ENCODE measurements around the gene MAP2K5. TPM values are rescaled to one million over a fixed set of nuclear protein-coding genes. Genes with fewer than 3 reads are reported as not detected.

Gene MAP2K5
- total RNA-seq, 1 donor from 2014 or later, result 26.1 TPM

GRCh38 chr15:67839929-67840748 is 297.6 kb downstream of the MAP2K5 start, which contains the start of gene RNU6-1:
Gene RNU6-1 (minus strand): TSS chr15:67840045.
- peaks cover 16% of the 10 kb centered on the region for H3K27me3 Mint-ChIP-seq (ENCODE audit: unreplicated experiment)
- peak within 1 kb of the TSS; percentile 87 for H3K4me3 Mint-ChIP-seq (ENCODE audit: unreplicated experiment)
- no peaks in the 10 kb centered on the region for H3K9me3 Mint-ChIP-seq (ENCODE audit: unreplicated experiment)
- H3K27ac Mint-ChIP-seq (ENCODE audit: unreplicated experiment), result peak within 1 kb of the TSS; percentile 93
- H3K4me1 Mint-ChIP-seq (ENCODE audit: unreplicated experiment), result peaks cover 55% of the 10 kb centered on the region
- DNase-seq (ENCODE audit: extremely low spot score, unreplicated experiment), result peak; percentile 97
- TF ChIP-seq, protein P1, sequence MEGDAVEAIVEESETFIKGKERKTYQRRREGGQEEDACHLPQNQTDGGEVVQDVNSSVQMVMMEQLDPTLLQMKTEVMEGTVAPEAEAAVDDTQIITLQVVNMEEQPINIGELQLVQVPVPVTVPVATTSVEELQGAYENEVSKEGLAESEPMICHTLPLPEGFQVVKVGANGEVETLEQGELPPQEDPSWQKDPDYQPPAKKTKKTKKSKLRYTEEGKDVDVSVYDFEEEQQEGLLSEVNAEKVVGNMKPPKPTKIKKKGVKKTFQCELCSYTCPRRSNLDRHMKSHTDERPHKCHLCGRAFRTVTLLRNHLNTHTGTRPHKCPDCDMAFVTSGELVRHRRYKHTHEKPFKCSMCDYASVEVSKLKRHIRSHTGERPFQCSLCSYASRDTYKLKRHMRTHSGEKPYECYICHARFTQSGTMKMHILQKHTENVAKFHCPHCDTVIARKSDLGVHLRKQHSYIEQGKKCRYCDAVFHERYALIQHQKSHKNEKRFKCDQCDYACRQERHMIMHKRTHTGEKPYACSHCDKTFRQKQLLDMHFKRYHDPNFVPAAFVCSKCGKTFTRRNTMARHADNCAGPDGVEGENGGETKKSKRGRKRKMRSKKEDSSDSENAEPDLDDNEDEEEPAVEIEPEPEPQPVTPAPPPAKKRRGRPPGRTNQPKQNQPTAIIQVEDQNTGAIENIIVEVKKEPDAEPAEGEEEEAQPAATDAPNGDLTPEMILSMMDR (IDR thresholded peaks at IDR 0.05), result no peak
- H3K36me3 Mint-ChIP-seq (ENCODE audit: unreplicated experiment), result no peaks in the 10 kb centered on the region

GRCh38 chr15:67840749-67841512 is 298.4 kb downstream of the MAP2K5 start:
- DNase-seq (ENCODE audit: extremely low spot score, unreplicated experiment), result no peak
- Mint-ChIP-seq H3K36me3 (ENCODE audit: unreplicated experiment) (no peaks in the 10 kb centered on the region), H3K27ac (ENCODE audit: unreplicated experiment) (peak overlapping the region; percentile 93), H3K9me3 (ENCODE audit: unreplicated experiment) (no peaks in the 10 kb centered on the region), H3K4me3 (ENCODE audit: unreplicated experiment) (peak overlapping the region; percentile 87), H3K27me3 (ENCODE audit: unreplicated experiment) (peaks cover 9% of the 10 kb centered on the region), H3K4me1 (ENCODE audit: unreplicated experiment) (peaks cover 52% of the 10 kb centered on the region)
- TF ChIP-seq, protein P1 (IDR thresholded peaks at IDR 0.05), result no peak

DNA sequence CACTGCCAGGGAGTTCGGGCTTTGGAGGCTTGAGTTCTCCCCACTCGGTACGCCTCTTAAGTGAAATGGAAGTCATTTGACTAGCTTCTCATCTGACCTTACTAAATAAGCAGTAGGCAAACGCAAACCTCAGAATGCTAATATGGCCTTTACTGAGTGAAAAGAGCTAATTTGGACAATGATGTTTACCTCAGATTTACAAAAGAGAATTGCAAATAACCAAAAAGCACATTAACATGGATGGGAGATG is 298.9 kb downstream of the MAP2K5 start:
- H3K27me3 Mint-ChIP-seq (ENCODE audit: unreplicated experiment), result peaks cover 4% of the 10 kb centered on the region
- H3K9me3 Mint-ChIP-seq (ENCODE audit: unreplicated experiment), result no peaks in the 10 kb centered on the region
- H3K4me1 Mint-ChIP-seq (ENCODE audit: unreplicated experiment), result peaks cover 48% of the 10 kb centered on the region
- TF ChIP-seq, protein P1 (IDR thresholded peaks at IDR 0.05), result no peak
- no peaks in the 10 kb centered on the region for H3K36me3 Mint-ChIP-seq (ENCODE audit: unreplicated experiment)
- DNase-seq (ENCODE audit: extremely low spot score, unreplicated experiment), result no peak
- no peak overlapping the region for H3K4me3 Mint-ChIP-seq (ENCODE audit: unreplicated experiment)
- no peak overlapping the region for H3K27ac Mint-ChIP-seq (ENCODE audit: unreplicated experiment)

DNA sequence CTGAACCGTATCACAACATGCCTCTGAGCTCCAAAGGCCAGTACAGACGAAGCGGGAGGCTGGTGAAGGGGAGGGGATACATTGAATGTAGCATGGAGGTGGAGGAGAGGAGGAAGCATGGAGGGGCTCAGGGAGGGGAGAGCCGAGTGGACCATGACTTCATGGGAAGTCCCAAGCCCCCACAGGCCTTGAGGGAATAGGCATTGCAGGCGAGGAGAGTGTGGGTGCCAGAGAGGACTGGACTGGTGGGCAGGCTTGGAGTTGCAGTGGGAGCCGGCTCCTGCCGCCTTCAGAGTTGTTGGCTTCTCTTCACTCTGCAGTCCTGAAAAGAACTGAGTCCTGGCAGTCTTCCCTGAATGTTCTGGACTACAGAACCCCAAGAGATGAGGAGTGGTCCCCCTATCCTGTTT is 300.6 kb downstream of the MAP2K5 start:
- H3K27me3 Mint-ChIP-seq (ENCODE audit: unreplicated experiment), result no peaks in the 10 kb centered on the region
- no peak overlapping the region for H3K4me3 Mint-ChIP-seq (ENCODE audit: unreplicated experiment)
- DNase-seq (ENCODE audit: extremely low spot score, unreplicated experiment), result no peak
- H3K36me3 Mint-ChIP-seq (ENCODE audit: unreplicated experiment), result no peaks in the 10 kb centered on the region
- H3K9me3 Mint-ChIP-seq (ENCODE audit: unreplicated experiment), result no peaks in the 10 kb centered on the region
- TF ChIP-seq, protein P1 (IDR thresholded peaks at IDR 0.05), result no peak
- peaks cover 48% of the 10 kb centered on the region for H3K4me1 Mint-ChIP-seq (ENCODE audit: unreplicated experiment)
- H3K27ac Mint-ChIP-seq (ENCODE audit: unreplicated experiment), result peak overlapping the region; percentile 73

Measured in osteocyte (in vitro differentiated cells).